ENCODE results near the gene HOXB7. TPM values are rescaled to one million over a fixed set of nuclear protein-coding genes. Genes with fewer than 3 reads are reported as not detected.
A peak's percentile ranks its signal among the peaks of the same experiment; 100 is the strongest.

The HOXB7 gene
- total and polyA plus RNA-seq, 4 donors = 16.6 to 99.7 (median 49.7) TPM

DNA sequence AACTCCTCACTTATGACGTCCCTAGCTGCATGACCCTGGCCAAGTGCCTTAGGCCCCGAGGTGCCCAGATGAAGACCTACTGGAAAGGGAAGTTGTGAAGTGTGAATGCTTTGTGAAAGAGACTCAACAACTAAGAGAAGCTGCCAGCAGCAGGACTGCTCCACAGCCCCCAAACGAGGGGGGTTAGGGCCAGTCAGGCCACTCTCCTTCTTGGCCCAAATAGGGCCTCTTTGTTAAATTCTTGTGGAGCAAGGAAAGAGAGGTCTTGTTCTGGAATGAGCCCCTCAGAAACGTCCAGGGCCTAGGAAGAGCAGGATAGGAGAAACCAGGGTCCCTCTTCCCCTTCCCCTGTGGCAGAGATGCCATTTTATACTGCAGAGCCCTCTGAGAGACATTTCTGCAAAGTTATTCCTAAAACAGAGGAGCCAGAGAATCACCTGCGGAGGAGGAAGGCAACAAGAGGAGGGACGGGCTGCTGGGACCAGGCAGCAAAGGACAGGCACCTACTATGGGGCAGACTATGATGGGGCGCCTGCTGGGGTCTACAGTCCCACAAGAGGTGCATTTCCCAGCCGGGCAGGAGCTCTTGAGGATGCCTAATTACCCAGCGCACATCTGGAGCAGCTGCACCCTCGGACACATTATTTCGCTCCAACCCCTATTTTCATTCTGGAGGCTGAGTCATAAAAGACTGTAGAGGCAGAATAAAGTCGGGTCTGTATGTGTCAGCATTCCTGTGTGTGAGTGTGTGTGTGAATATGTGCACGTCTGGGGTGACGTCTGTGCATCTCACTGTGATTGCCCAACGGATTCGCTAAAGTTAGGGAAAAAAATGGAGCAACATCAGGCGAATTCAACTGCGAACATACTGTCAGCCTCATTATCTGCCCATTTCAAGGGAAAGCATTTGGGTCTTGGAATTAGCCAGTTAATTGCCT lies 26.8 kb upstream of the HOXB7 start:
- Histone ChIP-seq H3K4me1 (ENCODE audit: control insufficient read depth, insufficient read depth, low read length) (peaks cover 63% of the 10 kb centered on the region), H3K27ac (ENCODE audit: low read depth, low read length) (peak overlapping the region; percentile 81), H3K27me3 (ENCODE audit: control insufficient read depth, insufficient read depth, low read length) (peaks cover 54% of the 10 kb centered on the region), H3K4me3 (ENCODE audit: low read depth, low read length) (no peak overlapping the region), H3K36me3 (ENCODE audit: control insufficient read depth, insufficient read depth, low read length) (peaks cover 4% of the 10 kb centered on the region), H3K9me3 (ENCODE audit: control insufficient read depth, insufficient read depth, low read length) (no peaks in the 10 kb centered on the region)
- WGBS (ENCODE audit: insufficient coverage) = 40% methylated on average over 10 of the region's 18 CpGs
- DNase-seq (ENCODE audit: low read depth in 4 of 6, low spot score in 6 of 6) = peak in 1 of 6 donors; percentile 50

DNA sequence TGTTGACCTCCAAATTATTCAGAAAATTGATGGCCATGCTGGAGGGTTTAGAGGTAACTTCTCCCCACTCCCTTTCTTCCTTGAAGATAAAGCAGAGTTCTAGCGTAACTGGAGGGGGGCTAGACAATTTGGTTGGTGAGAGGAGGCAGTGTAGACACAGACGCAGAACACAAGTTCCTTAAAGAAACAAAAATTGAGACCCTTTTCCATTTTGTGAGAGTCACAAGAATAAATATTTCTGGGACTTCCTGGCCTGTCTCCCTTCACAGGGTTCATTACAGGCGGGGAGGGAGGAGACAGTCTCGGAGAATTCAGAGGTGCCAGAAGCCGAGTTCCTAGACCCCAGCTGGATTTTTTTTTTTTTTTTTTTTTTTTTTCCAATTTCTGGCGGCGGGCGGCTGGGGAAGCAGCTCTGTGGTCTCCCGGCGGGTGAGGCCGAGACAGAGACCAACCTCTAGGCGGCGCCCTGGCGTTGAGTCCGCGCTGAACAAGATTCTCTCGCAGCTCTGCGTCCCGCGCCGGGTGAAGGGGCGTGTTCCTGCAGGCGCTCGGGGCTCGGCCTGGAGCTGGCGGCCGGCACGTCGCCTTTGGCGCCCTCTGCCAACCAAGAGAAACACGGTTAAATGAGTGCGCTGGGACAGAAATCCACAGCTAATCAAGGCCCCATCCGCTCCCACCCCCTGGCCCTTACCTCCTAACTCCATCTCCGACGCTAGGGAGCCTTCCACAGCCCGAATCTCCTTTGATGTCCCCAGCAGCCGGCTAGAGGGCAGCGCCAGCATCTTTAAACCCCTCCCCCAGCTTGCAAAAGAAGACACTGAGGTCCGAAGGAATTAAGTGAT lies 25.6 kb upstream of the HOXB7 start:
- peak overlapping the region; percentile 14 for H3K4me3 ChIP-seq (ENCODE audit: low read depth, low read length)
- DNase-seq (ENCODE audit: low read depth in 4 of 6, low spot score in 6 of 6) = peak in 3 of 6 donors; percentile 81 to 95 (median 90)
- 0% methylated on average over 27 of the region's 39 CpGs for WGBS (ENCODE audit: insufficient coverage)

DNA sequence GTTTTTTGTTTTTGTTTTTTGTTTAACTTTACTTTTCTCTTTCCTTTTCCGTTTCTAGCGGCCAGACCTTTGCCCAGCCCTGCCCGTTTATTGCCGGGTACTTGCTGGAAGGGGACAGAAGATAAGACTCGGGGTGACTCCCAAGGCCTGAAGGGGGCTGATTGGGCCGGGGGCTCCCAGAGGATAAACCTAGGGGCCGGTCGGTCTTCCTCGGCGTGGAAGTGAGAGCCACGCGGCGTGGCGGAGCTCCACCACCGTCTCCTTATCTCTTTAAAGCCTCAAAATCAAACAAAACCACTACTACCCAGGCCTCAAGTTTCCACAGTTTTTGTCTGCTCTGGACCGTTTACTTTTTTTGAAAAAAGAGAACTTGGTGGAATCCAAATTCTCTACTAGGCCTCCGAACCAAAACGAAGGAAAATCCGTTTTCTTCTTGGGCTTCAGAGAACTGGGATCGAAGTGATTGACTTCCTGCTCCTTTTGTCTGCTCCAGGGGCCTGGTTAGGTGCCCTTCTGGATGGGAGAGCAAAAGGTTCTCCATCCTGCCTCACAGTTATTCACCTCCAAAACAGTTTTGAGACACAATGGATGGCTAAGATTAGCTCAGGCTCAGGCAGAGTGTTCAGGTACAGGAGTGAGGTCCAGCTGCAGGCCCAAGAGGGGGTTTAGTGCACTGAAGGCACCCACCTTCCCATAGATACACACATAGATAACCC lies 23.8 kb upstream of the HOXB7 start:
- DNase-seq (ENCODE audit: low read depth in 4 of 6, low spot score in 6 of 6) = peak in 2 of 6 donors; percentile 3 to 25
- Histone ChIP-seq H3K9me3 (ENCODE audit: control insufficient read depth, insufficient read depth, low read length) (no peaks in the 10 kb centered on the region), H3K27me3 (ENCODE audit: control insufficient read depth, insufficient read depth, low read length) (peaks cover 49% of the 10 kb centered on the region), H3K4me1 (ENCODE audit: control insufficient read depth, insufficient read depth, low read length) (peaks cover 49% of the 10 kb centered on the region), H3K4me3 (ENCODE audit: low read depth, low read length) (no peak overlapping the region), H3K36me3 (ENCODE audit: control insufficient read depth, insufficient read depth, low read length) (peaks cover 4% of the 10 kb centered on the region), H3K27ac (ENCODE audit: low read depth, low read length) (no peak overlapping the region)
- WGBS (ENCODE audit: insufficient coverage) = 63% methylated on average over 17 of the region's 20 CpGs

More for the DNA sequence above, 25.6 kb upstream of the HOXB7 start:
- H3K27me3 ChIP-seq (ENCODE audit: control insufficient read depth, insufficient read depth, low read length) = peaks cover 53% of the 10 kb centered on the region
- peaks cover 4% of the 10 kb centered on the region for H3K36me3 ChIP-seq (ENCODE audit: control insufficient read depth, insufficient read depth, low read length)
- peak overlapping the region; percentile 81 for H3K27ac ChIP-seq (ENCODE audit: low read depth, low read length)
- H3K4me1 ChIP-seq (ENCODE audit: control insufficient read depth, insufficient read depth, low read length) = peaks cover 51% of the 10 kb centered on the region
- H3K9me3 ChIP-seq (ENCODE audit: control insufficient read depth, insufficient read depth, low read length) = no peaks in the 10 kb centered on the region

DNA sequence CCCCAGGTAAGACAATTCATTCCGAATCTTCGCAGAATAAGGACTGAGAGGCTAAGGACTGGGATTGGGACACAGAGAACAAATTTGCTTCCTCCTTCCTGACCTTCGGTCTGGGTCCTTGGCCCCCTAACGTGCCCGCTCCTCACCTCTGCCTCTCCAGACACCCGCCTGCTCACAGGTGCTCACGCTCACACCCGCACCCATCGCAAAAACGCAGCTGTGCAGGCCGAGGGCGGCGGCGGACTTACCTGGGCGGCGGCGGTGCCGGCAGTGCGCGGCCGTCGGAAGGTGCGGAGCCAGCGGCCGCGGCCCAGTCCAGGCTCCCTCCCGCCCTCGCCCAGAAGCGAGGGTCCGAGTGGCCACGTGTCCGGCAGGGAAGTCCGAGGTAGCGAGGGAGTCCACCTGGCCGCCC lies 22.5 kb upstream of the HOXB7 start:
- H3K4me1 ChIP-seq (ENCODE audit: control insufficient read depth, insufficient read depth, low read length) = peaks cover 47% of the 10 kb centered on the region
- H3K27me3 ChIP-seq (ENCODE audit: control insufficient read depth, insufficient read depth, low read length) = peaks cover 54% of the 10 kb centered on the region
- peak in 1 of 6 donors; percentile 1 for DNase-seq (ENCODE audit: low read depth in 4 of 6, low spot score in 6 of 6)
- 31% methylated on average over 35 of the region's 35 CpGs for WGBS (ENCODE audit: insufficient coverage)
- no peak overlapping the region for H3K27ac ChIP-seq (ENCODE audit: low read depth, low read length)
- no peaks in the 10 kb centered on the region for H3K9me3 ChIP-seq (ENCODE audit: control insufficient read depth, insufficient read depth, low read length)
- no peak overlapping the region for H3K4me3 ChIP-seq (ENCODE audit: low read depth, low read length)
- peaks cover 4% of the 10 kb centered on the region for H3K36me3 ChIP-seq (ENCODE audit: control insufficient read depth, insufficient read depth, low read length)

DNA sequence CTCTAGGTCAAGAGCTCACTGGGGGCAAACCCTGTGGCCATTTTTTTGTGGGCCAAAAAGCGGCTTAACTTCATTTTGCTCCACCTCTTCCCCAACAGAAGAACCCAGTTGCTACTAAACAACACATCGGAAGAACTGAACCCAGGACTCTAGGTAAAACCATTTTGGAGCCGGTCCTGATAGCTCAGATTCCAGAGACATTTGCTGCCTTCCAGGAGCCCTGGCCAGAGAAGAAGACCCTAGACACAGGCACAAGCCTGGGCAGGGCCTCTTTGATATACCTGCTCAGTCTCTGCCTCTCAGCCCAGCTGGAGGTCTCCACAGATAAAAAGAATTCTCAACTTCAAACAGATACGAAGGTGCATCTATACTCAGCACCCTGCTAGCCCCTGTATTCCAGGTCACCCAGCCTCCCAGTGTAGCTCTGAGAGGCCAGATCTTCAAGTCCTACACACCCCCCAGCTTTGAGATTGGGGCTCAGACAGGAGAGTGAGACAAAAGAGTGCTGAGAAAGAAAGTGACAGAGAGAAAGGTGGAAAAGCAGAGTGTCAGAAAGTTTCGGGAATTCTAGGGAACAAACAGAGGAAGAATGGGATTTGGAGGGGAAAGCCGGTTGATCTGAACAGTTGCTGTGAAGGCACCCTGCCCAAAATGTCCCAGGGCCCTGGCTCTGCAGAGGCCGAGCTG lies 21.9 kb upstream of the HOXB7 start:
- Histone ChIP-seq H3K9me3 (ENCODE audit: control insufficient read depth, insufficient read depth, low read length) (no peaks in the 10 kb centered on the region), H3K27ac (ENCODE audit: low read depth, low read length) (no peak overlapping the region), H3K4me1 (ENCODE audit: control insufficient read depth, insufficient read depth, low read length) (peaks cover 52% of the 10 kb centered on the region), H3K36me3 (ENCODE audit: control insufficient read depth, insufficient read depth, low read length) (peaks cover 4% of the 10 kb centered on the region), H3K4me3 (ENCODE audit: low read depth, low read length) (no peak overlapping the region), H3K27me3 (ENCODE audit: control insufficient read depth, insufficient read depth, low read length) (peaks cover 55% of the 10 kb centered on the region)
- peak in 2 of 6 donors; percentile 1 to 17 for DNase-seq (ENCODE audit: low read depth in 4 of 6, low spot score in 6 of 6)
- 54% methylated on average over 6 of the region's 7 CpGs for WGBS (ENCODE audit: insufficient coverage)

DNA sequence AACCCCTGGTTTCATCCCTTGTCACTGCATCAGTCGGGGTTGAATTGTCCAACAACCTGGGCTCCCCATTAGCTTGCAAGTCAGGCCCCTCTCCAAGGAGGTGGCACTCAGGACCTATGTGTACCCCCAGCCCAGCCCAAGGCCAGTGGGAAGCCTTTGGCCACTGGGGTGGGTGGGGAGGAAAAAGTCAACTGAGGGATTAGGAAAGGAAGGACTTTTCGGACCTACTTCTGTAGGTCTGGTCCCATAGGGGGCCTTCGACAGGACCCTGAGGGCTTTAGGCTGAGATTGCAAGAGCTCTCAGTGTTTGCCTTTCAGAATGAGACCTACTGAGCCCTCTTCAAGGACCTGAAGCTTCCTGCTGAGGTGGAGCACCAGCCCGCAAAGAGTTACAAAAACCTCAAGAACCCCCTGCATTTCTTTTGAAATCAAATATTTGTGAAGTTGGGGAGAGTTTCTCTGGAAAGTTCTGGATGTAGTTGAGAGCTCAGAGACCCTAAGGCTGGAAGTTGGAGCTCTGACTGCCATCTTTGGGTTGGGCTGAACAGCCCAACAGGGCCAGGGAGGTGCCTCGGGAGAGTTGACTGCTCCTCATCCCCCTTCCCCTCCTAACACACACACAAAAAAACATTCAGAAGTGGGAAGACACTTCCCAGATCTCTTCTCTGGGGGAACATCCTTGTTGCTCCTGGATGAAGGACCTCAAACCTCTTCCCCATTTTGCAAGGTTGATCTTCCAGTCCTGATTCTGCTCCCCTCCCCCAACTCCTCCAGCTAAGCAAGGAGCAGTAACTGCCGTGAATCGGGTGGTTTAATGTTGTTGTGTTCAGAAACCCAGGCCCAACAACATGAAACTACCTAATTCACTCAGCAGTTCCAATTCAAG lies 21.1 kb upstream of the HOXB7 start:
- WGBS (ENCODE audit: insufficient coverage) = 45% methylated on average over 4 of the region's 7 CpGs
- peak in 1 of 6 donors; percentile 29 for DNase-seq (ENCODE audit: low read depth in 4 of 6, low spot score in 6 of 6)
- Histone ChIP-seq H3K27ac (ENCODE audit: low read depth, low read length) (no peak overlapping the region), H3K36me3 (ENCODE audit: control insufficient read depth, insufficient read depth, low read length) (peaks cover 4% of the 10 kb centered on the region), H3K4me1 (ENCODE audit: control insufficient read depth, insufficient read depth, low read length) (peaks cover 52% of the 10 kb centered on the region), H3K27me3 (ENCODE audit: control insufficient read depth, insufficient read depth, low read length) (peaks cover 63% of the 10 kb centered on the region), H3K9me3 (ENCODE audit: control insufficient read depth, insufficient read depth, low read length) (no peaks in the 10 kb centered on the region), H3K4me3 (ENCODE audit: low read depth, low read length) (no peak overlapping the region)

DNA sequence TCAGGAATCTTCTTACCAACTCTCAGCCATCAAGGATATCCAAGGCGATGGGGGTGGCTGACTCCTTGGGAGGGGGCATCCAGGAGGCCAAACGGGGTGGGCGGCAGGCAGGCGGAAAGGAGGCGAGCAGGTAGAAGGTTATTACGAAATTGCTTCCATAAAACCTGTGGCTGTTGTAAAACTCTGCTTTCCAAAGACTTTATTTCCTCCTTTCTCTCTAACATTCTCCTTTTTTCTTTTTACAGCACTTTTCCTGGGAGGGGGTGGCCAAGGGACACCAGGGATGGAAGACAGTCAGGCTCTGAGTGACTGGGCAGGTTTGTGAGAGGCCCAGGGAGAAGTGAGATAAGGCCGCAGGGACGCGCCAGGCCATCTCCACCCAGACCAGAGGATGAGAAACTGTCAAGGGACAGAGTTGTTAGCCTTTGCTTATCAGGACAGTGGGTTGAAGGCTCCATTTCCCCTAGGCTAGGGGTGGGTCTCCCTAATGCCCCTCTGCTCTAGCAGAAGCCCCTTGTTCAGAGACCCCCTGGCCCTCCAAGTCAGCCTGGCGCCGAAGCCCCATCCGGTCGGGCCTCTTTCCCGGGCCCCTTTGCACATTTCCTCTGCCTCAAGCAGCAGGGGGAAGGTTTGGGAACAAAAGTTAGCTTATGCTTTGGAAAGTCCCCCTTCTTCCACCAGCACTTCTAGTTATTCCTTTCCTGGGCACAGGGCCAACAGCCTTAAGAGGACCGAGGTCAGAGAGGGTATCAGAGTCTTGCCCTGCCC lies 20.3 kb upstream of the HOXB7 start:
- H3K27me3 ChIP-seq (ENCODE audit: control insufficient read depth, insufficient read depth, low read length) = peaks cover 60% of the 10 kb centered on the region
- no peak overlapping the region for H3K27ac ChIP-seq (ENCODE audit: low read depth, low read length)
- H3K4me3 ChIP-seq (ENCODE audit: low read depth, low read length) = no peak overlapping the region
- peak in 1 of 6 donors; percentile 4 for DNase-seq (ENCODE audit: low read depth in 4 of 6, low spot score in 6 of 6)
- peaks cover 50% of the 10 kb centered on the region for H3K4me1 ChIP-seq (ENCODE audit: control insufficient read depth, insufficient read depth, low read length)
- H3K36me3 ChIP-seq (ENCODE audit: control insufficient read depth, insufficient read depth, low read length) = peaks cover 4% of the 10 kb centered on the region
- WGBS (ENCODE audit: insufficient coverage) = 50% methylated on average over 9 of the region's 15 CpGs
- no peaks in the 10 kb centered on the region for H3K9me3 ChIP-seq (ENCODE audit: control insufficient read depth, insufficient read depth, low read length)
